Fibroblast of skin of left biceps (primary cell): ENCODE data around the gene GFRA1.

ENCODE experiments used
- DNase-seq, 2 experiments: peaks; one replicate each; pipeline ENCODE4 v3.0.0-alpha.2; 2013; ENCODE audit warnings: low read depth in 2 of 2

GFRA1 gene

DNA sequence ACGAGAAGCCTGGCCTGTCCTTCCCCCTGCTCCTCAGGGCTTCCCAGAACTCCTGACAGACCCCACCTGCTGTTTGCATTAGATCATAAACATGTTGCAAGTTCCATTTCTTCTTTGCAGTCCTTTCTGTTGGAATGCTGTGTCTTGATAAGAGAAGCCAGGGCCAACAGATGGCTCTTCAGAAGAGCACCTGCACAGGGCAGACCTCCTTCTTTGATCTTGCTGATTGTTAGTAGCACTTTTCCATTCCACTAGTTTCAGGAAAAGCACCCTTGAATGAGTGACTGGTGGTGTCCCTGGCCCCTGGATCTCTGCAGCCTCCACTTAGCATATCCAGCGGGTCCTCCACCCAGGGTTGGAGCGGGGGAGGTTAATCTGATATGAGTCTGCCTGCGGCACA is 243.2 kb downstream of the GFRA1 start:
- no peak for DNase-seq

DNA sequence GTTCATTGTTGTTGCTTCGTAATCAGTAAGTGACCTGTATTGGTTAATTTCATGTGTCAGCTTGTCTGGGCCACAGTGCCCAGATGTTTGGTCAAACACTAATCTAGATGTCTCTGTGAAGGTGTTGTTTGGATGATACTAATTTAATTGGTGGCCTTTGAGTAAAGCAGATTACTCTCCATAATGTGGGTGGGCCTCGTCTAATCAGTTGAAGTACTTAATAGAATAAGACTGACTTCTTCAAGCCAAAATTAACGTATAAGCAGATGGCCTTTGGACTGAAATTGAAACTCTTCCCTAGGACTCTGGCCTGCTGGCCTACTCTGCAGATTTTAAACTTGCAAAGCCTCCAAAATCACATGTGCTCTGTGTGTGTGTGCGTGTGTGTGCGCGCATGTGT is 245.7 kb downstream of the GFRA1 start:
- no peak for DNase-seq

DNA sequence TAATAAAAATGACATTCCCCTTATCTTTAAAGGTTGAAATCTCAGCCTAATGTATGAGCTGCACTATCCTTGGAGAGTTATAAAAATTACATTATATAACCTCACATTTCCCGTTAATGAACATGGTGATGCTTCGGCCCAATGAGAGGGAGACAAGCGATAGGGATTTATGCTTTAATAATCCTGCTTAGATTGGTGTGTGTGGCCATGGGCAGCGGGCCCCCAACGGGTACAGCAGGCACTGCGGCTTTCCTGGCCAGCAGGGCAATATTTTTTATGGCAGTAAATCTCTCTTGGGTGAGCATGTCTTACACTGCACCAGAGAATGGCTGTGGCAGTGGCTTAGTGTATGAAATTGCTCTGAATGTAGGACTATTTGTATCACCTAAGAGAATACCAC is 246.3 kb downstream of the GFRA1 start:
- no peak for DNase-seq

DNA sequence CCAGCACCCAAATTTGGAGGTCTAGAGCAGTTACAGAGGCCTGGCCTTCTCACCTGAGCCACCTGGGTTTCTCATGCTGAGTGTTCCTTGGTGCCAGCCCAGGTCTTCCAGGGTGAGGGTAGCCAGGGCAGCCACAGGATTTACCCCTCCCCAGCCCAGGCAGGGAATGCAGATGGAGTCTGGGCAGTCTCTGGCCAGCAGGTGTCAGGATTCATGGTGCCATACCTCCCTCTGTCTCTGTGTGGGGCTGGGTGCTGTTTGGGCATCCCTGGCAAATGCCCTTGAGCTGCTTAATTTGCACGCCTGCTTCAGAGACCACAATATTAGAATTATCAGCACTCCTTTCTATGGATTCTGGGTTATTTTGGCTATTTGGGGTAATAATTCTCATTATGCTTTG is 246.7 kb downstream of the GFRA1 start:
- DNase-seq, result no peak

DNA sequence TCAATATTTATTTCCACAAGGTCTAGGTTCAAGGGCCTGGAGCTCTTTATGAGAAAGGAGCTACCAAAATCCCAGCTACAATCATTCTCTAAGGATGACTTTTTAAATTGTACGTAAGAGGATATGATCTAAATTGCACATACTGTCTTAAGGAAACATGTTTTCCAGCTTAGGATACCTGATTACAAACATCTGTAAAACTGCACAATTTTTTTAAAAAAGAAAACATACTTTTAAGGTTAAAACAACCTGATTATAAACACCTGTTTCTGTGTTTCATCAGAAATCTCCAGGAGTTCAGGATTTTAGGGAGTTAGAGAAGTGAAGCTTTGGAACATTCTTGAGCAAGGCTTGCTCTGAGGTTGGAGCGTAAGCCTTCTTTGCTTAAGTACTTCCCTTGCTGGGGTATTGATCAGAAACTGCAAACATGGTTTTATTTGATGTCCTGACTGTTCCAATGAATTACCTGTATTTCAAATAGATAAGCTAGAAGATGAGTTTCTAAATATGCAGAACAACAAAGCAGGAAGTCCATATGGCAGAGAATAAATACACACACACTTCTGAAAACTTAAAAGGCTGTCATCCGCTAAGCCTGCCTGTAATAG is 248.6 kb downstream of the GFRA1 start:
- DNase-seq, result no peak

DNA sequence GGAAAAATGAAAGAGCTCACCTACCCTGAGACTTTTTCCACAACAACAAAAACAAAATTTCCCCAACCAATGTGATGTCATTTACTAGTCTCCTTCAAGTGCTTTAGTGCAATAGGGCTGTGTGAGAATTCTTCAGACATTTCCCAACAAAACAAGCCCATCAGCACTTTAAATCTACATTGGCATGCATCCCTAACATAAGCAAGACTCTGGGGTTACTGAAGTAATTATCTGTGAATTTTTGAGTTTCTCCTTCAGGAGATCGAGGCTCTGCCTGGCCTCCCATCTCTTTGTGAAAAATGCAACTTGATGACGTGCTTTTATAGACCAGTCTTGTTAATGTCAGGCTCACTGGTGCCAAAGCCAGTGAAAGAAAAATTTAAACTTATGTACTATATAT is 255.6 kb downstream of the GFRA1 start:
- no peak for DNase-seq

DNA sequence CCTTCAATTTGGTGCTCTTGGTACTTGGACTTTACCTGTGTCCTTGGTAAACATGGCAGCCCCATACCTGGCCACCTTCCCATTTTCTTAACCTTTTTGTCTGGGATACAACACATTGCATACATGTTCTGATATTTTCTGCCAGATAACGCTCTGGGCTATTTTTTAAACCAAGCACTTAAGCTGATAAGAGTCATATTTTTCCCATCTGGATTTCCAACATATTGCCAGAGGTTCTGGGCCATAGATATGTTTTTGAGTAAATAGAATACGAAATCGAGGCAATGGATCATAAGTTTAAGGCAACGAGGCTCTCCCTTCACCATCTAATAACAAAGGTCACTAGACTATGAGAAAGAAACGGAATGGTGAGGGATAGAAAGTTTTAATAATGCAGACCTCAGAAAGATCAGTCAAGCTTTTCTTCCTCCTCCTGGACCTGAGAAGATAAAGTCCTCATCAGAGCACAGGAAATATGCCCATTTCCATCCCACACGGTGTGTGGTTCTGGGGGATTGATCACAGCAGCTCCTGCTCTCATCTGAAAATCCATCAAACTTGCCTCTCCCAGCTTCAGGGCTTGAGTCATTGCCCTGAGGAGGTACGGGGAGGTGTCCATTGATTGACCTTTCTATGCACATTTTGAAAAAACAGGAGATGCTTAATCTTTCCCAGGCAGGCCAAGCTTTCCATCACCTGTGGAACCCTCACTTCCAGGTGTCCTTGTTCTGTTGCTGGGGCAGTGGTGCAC is 257.2 kb downstream of the GFRA1 start:
- no peak for DNase-seq

DNA sequence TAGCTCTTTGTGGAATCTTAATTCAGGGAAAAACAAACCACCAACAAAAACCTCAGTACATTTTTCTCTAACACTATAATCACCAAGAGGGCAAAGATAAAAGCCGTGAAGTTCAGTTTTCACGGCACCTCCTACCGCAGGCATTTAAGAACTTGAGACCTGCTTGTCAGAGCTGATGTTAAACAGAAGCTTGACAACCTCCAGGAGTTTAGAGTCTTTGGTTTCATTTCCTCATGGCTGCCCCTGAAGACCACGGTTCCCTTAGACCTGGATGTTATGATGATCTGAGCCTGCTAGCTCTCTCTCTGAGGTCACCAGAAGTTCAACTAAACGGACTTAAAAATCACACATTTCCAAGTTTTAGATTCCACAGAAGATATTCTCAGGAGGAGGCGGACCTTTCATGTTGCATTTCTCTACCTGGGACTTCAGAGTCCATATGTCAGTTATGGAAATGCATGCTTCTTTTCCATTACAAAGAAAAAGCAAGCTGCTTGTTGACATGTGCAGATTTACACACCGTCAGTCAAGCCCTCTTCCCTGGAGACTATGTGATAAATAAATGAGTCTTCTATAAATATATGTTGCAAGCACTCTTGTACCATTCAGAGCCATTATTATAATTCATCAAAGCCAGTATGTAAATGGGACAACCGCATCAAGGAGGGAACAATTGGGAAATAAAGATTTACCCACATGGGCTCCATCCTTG is 258.0 kb downstream of the GFRA1 start:
- DNase-seq, result no peak

DNA sequence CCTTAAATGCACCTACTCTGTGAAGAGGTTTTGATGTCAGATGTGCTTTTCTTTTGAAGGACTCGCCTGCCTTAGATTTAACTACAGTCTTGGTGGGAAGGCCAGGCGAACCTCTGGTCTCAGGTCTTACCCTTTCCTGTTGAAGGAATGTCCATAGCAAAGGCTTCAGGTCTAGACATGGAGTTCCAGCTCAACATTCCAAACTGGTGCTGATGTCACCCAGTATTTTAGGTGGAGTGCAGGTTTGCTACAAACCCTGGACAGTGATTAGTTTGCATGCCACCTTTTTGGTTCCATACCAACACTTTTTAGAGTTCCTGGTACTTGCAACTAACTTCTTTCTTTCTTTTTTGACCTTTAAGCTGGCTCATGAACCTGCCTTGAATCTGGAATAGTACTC is 258.7 kb downstream of the GFRA1 start:
- DNase-seq, result no peak

DNA sequence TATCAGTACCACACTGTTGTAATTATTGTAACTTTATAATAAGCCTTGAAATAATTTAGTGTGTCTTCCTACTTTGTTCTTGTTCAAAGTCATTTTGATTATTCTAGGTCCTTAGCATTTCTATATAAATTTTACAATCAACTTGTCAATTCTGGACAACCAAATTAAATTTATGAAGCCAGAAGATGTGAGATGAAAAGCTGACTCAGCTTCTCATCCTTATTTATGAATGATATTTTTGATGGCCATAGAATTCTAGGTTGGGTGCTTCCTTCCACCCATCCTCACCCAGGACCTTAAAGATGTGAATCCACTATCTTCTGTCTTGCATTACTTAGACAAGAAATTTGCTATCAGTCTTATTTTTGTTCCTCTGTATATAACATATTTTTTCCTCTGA is 261.1 kb downstream of the GFRA1 start:
- DNase-seq, result no peak

DNA sequence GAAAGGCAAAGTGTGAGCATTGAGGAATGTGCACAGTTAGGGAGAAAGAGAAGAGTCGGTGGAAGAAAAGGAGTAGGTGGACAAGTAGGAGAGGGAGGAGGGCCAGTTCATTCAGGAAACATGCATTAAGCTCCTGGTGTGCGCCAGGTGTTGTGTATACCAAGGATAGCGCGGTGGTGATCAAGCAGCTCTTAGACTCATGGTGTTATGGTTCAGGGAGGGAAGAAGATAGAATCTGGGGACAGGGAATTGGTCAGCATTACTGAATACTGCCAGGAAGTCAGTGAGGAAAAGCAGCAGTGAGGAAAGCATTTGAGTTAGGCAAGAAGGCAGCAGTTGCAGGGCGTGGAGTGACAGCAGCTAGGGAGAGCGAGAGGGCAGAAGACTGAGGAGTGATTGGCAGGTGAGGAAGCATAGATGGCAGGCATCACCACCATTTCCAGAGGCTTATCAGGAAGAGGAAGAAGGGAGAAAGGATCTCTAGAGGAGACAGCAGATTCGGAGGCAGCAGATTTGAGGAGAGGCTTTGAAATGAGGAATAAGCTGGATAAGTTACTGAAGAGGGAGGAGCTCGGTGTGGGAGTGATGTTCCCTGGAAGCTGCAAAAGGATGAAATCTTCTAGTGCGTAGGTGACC is 265.6 kb downstream of the GFRA1 start:
- DNase-seq, result no peak
